OCI-LY1 (cell line): ENCODE measurements around the gene RBBP8.

Experiments
- CTCF ChIP-seq: fragments of 200-600 bp; sonication (generic), shearing (Covaris generic); IDR thresholded peaks from 2 replicates; pipeline ENCODE4 v1.5.1; 2017; ENCODE audit warnings: mild to moderate bottlenecking, antibody characterized with exemption, low read length, moderate library complexity, mixed read lengths
- EZH2 ChIP-seq: fragments of 200-600 bp; sonication (generic), shearing (Covaris generic); IDR thresholded peaks from 2 replicates; pipeline ENCODE4 v1.8.0; 2017; ENCODE audit warnings: borderline replicate concordance, mixed run types, mild to moderate bottlenecking, antibody characterized with exemption, low read length, moderate library complexity, mixed read lengths

GRCh38 chr18:22974001-22974400, 40.9 kb downstream of the RBBP8 start:
- TF ChIP-seq EZH2: no peak
- TF ChIP-seq CTCF: no peak
